Tibial nerve (tissue), 4 donors: ENCODE measurements around the gene ZDHHC1. TPM values are rescaled to one million over a fixed set of nuclear protein-coding genes. Genes with fewer than 3 reads are reported as not detected.

Experiments used
- DNase-seq, 2 donors: peaks; one replicate each; pipeline ENCODE4 v3.0.0-alpha.2; 2019; ENCODE audit warnings: low spot score in 2 of 2
- H3K27ac ChIP-seq, 4 donors: fragments of 200-600 bp; sonication (generic) in 3 of 4; one replicate each; pipeline ENCODE4 v1.5.1; 2017 to 2019; ENCODE audit warnings: mild to moderate bottlenecking in 1 of 4
- H3K27me3 ChIP-seq, 2 donors: fragments of 200-600 bp; sonication (generic) in 1 of 2; one replicate each; pipeline versions ENCODE4 v1.5.1 to v1.6.0; 2017 to 2019
- H3K36me3 ChIP-seq, 3 donors: fragments of 200-600 bp; sonication (generic); one replicate each; pipeline ENCODE4 v1.5.1; 2018 to 2019
- H3K4me1 ChIP-seq, 4 donors: fragments of 200-600 bp; sonication (generic) in 3 of 4; one replicate each; pipeline ENCODE4 v1.5.1; 2017 to 2019
- H3K4me3 ChIP-seq, 4 donors: fragments of 200-600 bp; sonication (generic) in 3 of 4; one replicate each; pipeline ENCODE4 v1.5.1; 2017 to 2019; ENCODE audit warnings: mild to moderate bottlenecking in 1 of 4, moderate library complexity in 1 of 4
- H3K9me3 ChIP-seq, 4 donors: fragments of 200-600 bp; sonication (generic) in 3 of 4; one replicate each; pipeline ENCODE4 v1.5.1; 2017 to 2019
- CTCF ChIP-seq, 5 experiments: fragments of 200-600 bp in 3 of 5; fragments of 450-650 bp in 2 of 5; sonication (generic) in 3 of 5; IDR thresholded peaks; one replicate each; pipeline ENCODE4 v1.5.1; 2016 to 2019; ENCODE audit warnings: antibody characterized with exemption in 5 of 5, mild to moderate bottlenecking in 3 of 5, moderate library complexity in 2 of 5
- EP300 ChIP-seq, 2 donors: sonication (generic); formaldehyde crosslinking; IDR thresholded peaks; one replicate each; pipeline ENCODE4 v1.6.1; 2017; ENCODE audit warnings: antibody characterized with exemption in 2 of 2, mild to moderate bottlenecking in 1 of 2
- POLR2A ChIP-seq, 2 donors: fragments of 450-650 bp; IDR thresholded peaks; one replicate each; pipeline ENCODE4 v1.6.1; 2017; ENCODE audit warnings: antibody characterized with exemption in 2 of 2, mild to moderate bottlenecking in 2 of 2, moderate library complexity in 2 of 2
- WGBS, 2 donors: methylation state at CpG; one replicate each; pipeline ENCODE4 v1.1.5; 2018; 5-methylcytosine and 5-hydroxymethylcytosine counted together
- total RNA-seq, 4 donors: library from RNA; depleted of rRNA; stranded (reverse); fragments of >200 nt; gene quantifications; one replicate each; pipeline ENCODE4 v1.1.0, GENCODE V29; 2016

ZDHHC1 gene
- total RNA-seq, 4 donors from 2014 or later: 24.3 to 46.2 (median 32.8) TPM

GRCh38 chr16:67426022-67426421 is 9.7 kb upstream of the ZDHHC1 start:
- no peak for TF ChIP-seq EP300 (IDR thresholded peaks at IDR 0.05)
- TF ChIP-seq POLR2A (IDR thresholded peaks at IDR 0.05): no peak
- no peak for TF ChIP-seq CTCF (IDR thresholded peaks at IDR 0.05)
- Histone ChIP-seq H3K27ac (no peak overlapping the region), H3K9me3 (no peaks in the 10 kb centered on the region), H3K27me3 (peaks cover 0 to 10% of the 10 kb centered on the region in 2 donors), H3K4me1 (peaks cover 0 to 26% (median 5%) of the 10 kb centered on the region in 4 donors), H3K4me3 (no peak overlapping the region), H3K36me3 (no peaks in the 10 kb centered on the region)
- WGBS, 2 donors: 86 to 88% methylated on average over 7 of the region's 7 CpGs
- DNase-seq: no peak

- H3K27ac ChIP-seq: no peak overlapping the region
- DNase-seq: no peak
- H3K9me3 ChIP-seq: no peaks in the 10 kb centered on the region
- WGBS, 2 donors: 74 to 79% methylated on average over 4 of the region's 4 CpGs
- H3K4me3 ChIP-seq: no peak overlapping the region
- H3K4me1 ChIP-seq: peaks cover 0 to 22% (median 3%) of the 10 kb centered on the region in 4 donors
- no peaks in the 10 kb centered on the region for H3K36me3 ChIP-seq
- TF ChIP-seq CTCF (IDR thresholded peaks at IDR 0.05) (no peak), POLR2A (IDR thresholded peaks at IDR 0.05) (no peak), EP300 (IDR thresholded peaks at IDR 0.05) (no peak)
- H3K27me3 ChIP-seq: peaks cover 0 to 10% of the 10 kb centered on the region in 2 donors
Measured at GRCh38 chr16:67425580-67425979, 9.3 kb upstream of the ZDHHC1 start.

GRCh38 chr16:67425061-67425460 is 8.8 kb upstream of the ZDHHC1 start:
- peaks cover 0 to 9% of the 10 kb centered on the region in 2 donors for H3K27me3 ChIP-seq

GRCh38 chr16:67424261-67424615 is 8.0 kb upstream of the ZDHHC1 start:
- WGBS, 2 donors: 37 to 45% methylated on average over 5 of the region's 5 CpGs
- H3K36me3 ChIP-seq: no peaks in the 10 kb centered on the region
- peaks cover 0 to 4% of the 10 kb centered on the region in 2 donors for H3K27me3 ChIP-seq
- no peak overlapping the region for H3K27ac ChIP-seq
- H3K4me1 ChIP-seq: peaks cover 0 to 15% (median 1%) of the 10 kb centered on the region in 4 donors
- no peaks in the 10 kb centered on the region for H3K9me3 ChIP-seq
- TF ChIP-seq EP300 (IDR thresholded peaks at IDR 0.05): no peak
- no peak for TF ChIP-seq CTCF (IDR thresholded peaks at IDR 0.05)
- TF ChIP-seq POLR2A (IDR thresholded peaks at IDR 0.05): no peak
- H3K4me3 ChIP-seq: no peak overlapping the region
- no peak for DNase-seq

More at GRCh38 chr16:67425061-67425460, 8.8 kb upstream of the ZDHHC1 start:
- DNase-seq: no peak
- Histone ChIP-seq H3K27ac (no peak overlapping the region), H3K4me3 (no peak overlapping the region), H3K36me3 (no peaks in the 10 kb centered on the region), H3K9me3 (no peaks in the 10 kb centered on the region), H3K4me1 (peaks cover 0 to 17% (median 1%) of the 10 kb centered on the region in 4 donors)
- TF ChIP-seq EP300 (IDR thresholded peaks at IDR 0.05) (no peak), POLR2A (IDR thresholded peaks at IDR 0.05) (no peak)
- WGBS, 2 donors: 21 to 41% methylated on average over 6 of the region's 6 CpGs

- DNase-seq: no peak
- Histone ChIP-seq H3K27me3 (peaks cover 0 to 1% of the 10 kb centered on the region in 2 donors), H3K36me3 (no peaks in the 10 kb centered on the region), H3K27ac (no peak overlapping the region), H3K9me3 (no peaks in the 10 kb centered on the region), H3K4me3 (no peak overlapping the region), H3K4me1 (peaks cover 0 to 15% (median 1%) of the 10 kb centered on the region in 4 donors)
- TF ChIP-seq EP300 (IDR thresholded peaks at IDR 0.05) (no peak), POLR2A (IDR thresholded peaks at IDR 0.05) (no peak), CTCF (IDR thresholded peaks at IDR 0.05) (no peak)
- WGBS, 2 donors: 38 to 46% methylated on average over 9 of the region's 9 CpGs
Measured at GRCh38 chr16:67423611-67424260, 7.5 kb upstream of the ZDHHC1 start.
